PC-9 (cell line): Measurements from ENCODE around the gene HPS6. TPM values are rescaled to one million over a fixed set of nuclear protein-coding genes. Genes with fewer than 3 reads are reported as not detected.
A peak's percentile ranks its signal among the peaks of the same experiment; 100 is the strongest.

Experiments
- BruUV-seq: library from RNA; stranded (reverse); fragments of 400-500 nt; replicated peaks from 2 replicates; lab custom pipeline; 2021; lab: Mats Ljungman, UMichigan
- CTCF ChIA-PET: fragments of 300-600 bp; sonication (Branson Sonifier 250); formaldehyde crosslinking; loops from one replicate; lab custom pipeline; 2022; ENCODE audit warnings: antibody characterized with exemption; lab: Charles Lee
- POLR2A ChIA-PET: fragments of 300-600 bp; sonication (Branson Sonifier 250); formaldehyde crosslinking; loops from one replicate; lab custom pipeline; 2022; ENCODE audit warnings: antibody characterized with exemption; ENCODE audit not compliant: unreplicated experiment; lab: Charles Lee
- DNase-seq, 2 experiments: peaks; one replicate each; pipeline versions ENCODE4 v3.0.0 to v3.0.0-alpha.2; 2015 to 2022; ENCODE audit warnings: mixed read lengths in 1 of 2
- H2AFZ ChIP-seq: fragments of 200-600 bp; sonication (generic); 2 replicates; pipeline ENCODE4 v1.8.1; 2017; ENCODE audit warnings: antibody characterized with exemption
- H3F3A ChIP-seq: fragments of 200-600 bp; sonication (generic); 2 replicates; pipeline ENCODE4 v1.8.1; 2017; ENCODE audit warnings: antibody characterized with exemption, mild to moderate bottlenecking, low read depth; ENCODE audit not compliant: insufficient read depth
- H3K27ac ChIP-seq: fragments of 200-600 bp; sonication (generic); 2 replicates; pipeline ENCODE4 v1.6.1; 2016; ENCODE audit warnings: mixed run types
- H3K27me3 ChIP-seq: fragments of 200-600 bp; sonication (generic); 2 replicates; pipeline ENCODE4 v1.6.1; 2016; ENCODE audit warnings: low read depth, mixed run types; ENCODE audit not compliant: insufficient read depth
- H3K36me3 ChIP-seq: fragments of 200-600 bp; sonication (generic); 2 replicates; pipeline ENCODE4 v1.6.1; 2016; ENCODE audit warnings: low read depth, mixed run types
- H3K4me1 ChIP-seq: fragments of 200-600 bp; sonication (generic); replicated peaks from 2 replicates; pipeline ENCODE4 v1.6.1; 2016; ENCODE audit warnings: mixed run types; ENCODE audit not compliant: insufficient read depth
- H3K4me2 ChIP-seq: fragments of 200-600 bp; sonication (generic); 2 replicates; pipeline ENCODE4 v1.6.1; 2017; ENCODE audit warnings: mixed run types
- H3K4me3 ChIP-seq: fragments of 200-600 bp; sonication (generic); 2 replicates; pipeline ENCODE4 v1.6.1; 2016; ENCODE audit warnings: mixed run types
- H3K79me2 ChIP-seq: fragments of 200-600 bp; sonication (generic); 2 replicates; pipeline ENCODE4 v1.6.1; 2017; ENCODE audit warnings: low read depth, mixed run types
- H3K9me2 ChIP-seq: fragments of 200-600 bp; sonication (generic); 2 replicates; pipeline ENCODE4 v1.8.1; 2017; ENCODE audit warnings: mild to moderate bottlenecking; ENCODE audit not compliant: insufficient read depth
- H3K9me3 ChIP-seq: fragments of 200-600 bp; sonication (generic); 2 replicates; pipeline ENCODE4 v1.8.1; 2016; ENCODE audit warnings: low read depth; ENCODE audit not compliant: insufficient read depth
- H4K20me1 ChIP-seq: fragments of 200-600 bp; sonication (generic); 2 replicates; pipeline ENCODE4 v1.8.1; 2017; ENCODE audit not compliant: insufficient read depth
- EZH2 ChIP-seq: fragments of 200-600 bp; sonication (generic); IDR thresholded peaks from 2 replicates; pipeline ENCODE4 v1.8.0; 2017; ENCODE audit warnings: antibody characterized with exemption, low read depth
- intact Hi-C: fragments of 100-400 bp; cut with micrococcal nuclease; formaldehyde crosslinking; loops from one replicate; pipeline ENCODE4 v1.10.0; 2022; ENCODE audit not compliant: unreplicated experiment
- total RNA-seq: library from RNA; stranded (reverse); gene quantifications from 2 replicates; pipeline ENCODE4 v1.2.3, GENCODE V29; 2021
- TF ChIP-seq, protein P1 (sequence below): fragments of 200-600 bp; sonication (generic); conservative IDR thresholded peaks from 2 replicates; pipeline ENCODE4 v1.6.1; 2017; ENCODE audit warnings: mixed run types, antibody characterized with exemption, mild to moderate bottlenecking, moderate library complexity

The HPS6 gene
- total RNA-seq, 1 experiment from 2014 or later, result 12.5 TPM

DNA sequence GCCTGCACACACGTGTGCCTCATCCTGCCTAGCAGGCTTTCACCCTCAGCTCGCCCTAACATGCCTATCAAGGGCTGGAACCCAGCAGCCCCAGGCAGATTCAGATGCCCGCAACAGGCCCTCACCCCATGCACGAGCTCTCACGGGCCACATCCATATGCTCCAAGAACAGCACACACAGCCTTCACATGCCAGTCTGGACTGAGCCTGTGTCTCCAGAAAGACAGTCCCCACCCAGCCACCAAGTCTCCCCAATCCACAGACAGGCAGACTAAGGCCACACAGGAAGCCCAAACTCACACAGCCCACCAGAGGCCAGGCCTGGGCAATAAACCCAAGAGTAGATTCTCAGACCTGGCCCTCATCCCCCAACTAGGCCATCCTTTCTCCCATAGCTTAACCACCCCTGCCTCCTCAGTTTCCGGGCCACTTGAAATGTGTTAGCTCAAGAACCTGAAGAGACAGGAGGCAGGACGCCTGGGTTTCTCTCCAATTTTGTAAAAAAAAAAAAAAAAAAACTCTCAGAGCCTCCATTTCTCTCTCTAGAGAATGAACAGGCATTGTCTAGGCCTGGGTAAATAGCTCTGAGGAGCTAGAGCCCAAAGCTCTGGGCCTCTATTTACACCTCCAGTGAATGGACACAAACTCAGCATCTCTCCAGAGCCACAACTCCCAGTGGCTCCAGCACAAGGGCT lies 48.3 kb downstream of the HPS6 start:
- Histone ChIP-seq H4K20me1 (no peaks in the 10 kb centered on the region; the same call in 1 of the 2 replicates), H3K4me1 (no peaks in the 10 kb centered on the region; the same call in 1 of the 2 replicates), H3K4me3 (peak overlapping the region; percentile 66; the same call in 1 of the 2 replicates), H3K9me3 (no peaks in the 10 kb centered on the region), H2AFZ (no peak overlapping the region), H3K4me2 (peak overlapping the region; percentile 78), H3K36me3 (no peaks in the 10 kb centered on the region), H3K9me2 (no peaks in the 10 kb centered on the region), H3K27ac (no peak overlapping the region), H3F3A (no peaks in the 10 kb centered on the region), H3K79me2 (peaks cover 13% of the 10 kb centered on the region), H3K27me3 (no peaks in the 10 kb centered on the region)
- intact Hi-C loops, result no loop called here
- CTCF ChIA-PET, result interaction anchor here (0.6 kb wide), 1 partner anchor 12 kb away, joined by 10 read pairs; no protein-coding TSS in a partner anchor
- DNase-seq, result no peak
- POLR2A ChIA-PET, result no interaction called here
- no peak for TF ChIP-seq EZH2
- TF ChIP-seq, protein P1, sequence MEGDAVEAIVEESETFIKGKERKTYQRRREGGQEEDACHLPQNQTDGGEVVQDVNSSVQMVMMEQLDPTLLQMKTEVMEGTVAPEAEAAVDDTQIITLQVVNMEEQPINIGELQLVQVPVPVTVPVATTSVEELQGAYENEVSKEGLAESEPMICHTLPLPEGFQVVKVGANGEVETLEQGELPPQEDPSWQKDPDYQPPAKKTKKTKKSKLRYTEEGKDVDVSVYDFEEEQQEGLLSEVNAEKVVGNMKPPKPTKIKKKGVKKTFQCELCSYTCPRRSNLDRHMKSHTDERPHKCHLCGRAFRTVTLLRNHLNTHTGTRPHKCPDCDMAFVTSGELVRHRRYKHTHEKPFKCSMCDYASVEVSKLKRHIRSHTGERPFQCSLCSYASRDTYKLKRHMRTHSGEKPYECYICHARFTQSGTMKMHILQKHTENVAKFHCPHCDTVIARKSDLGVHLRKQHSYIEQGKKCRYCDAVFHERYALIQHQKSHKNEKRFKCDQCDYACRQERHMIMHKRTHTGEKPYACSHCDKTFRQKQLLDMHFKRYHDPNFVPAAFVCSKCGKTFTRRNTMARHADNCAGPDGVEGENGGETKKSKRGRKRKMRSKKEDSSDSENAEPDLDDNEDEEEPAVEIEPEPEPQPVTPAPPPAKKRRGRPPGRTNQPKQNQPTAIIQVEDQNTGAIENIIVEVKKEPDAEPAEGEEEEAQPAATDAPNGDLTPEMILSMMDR, result no peak
- TSS peak; percentile 26 for BruUV-seq

GRCh38 chr10:102113956-102114857 lies 49.1 kb downstream of the HPS6 start:
- Histone ChIP-seq H3K79me2 (peaks cover 13% of the 10 kb centered on the region), H4K20me1 (no peaks in the 10 kb centered on the region; the same call in 1 of the 2 replicates), H2AFZ (peak overlapping the region; percentile 80; the same call in 1 of the 2 replicates), H3F3A (no peaks in the 10 kb centered on the region), H3K36me3 (no peaks in the 10 kb centered on the region), H3K4me3 (peak overlapping the region; percentile 66), H3K4me2 (peak overlapping the region; percentile 78), H3K27ac (no peak overlapping the region), H3K9me2 (no peaks in the 10 kb centered on the region), H3K9me3 (no peaks in the 10 kb centered on the region), H3K4me1 (no peaks in the 10 kb centered on the region; the same call in none of the 2 replicates), H3K27me3 (no peaks in the 10 kb centered on the region)
- no peak for DNase-seq
- intact Hi-C loops, result loop anchor here (2.0 kb wide), 1 partner anchor 39 kb away; the partner anchor contains the start of gene NOLC1
- ChIA-PET POLR2A (interaction anchor here (0.7 kb wide), 1 partner anchor 1047 kb away, joined by 5 read pairs; no protein-coding TSS in a partner anchor), CTCF (interaction anchor here (0.6 to 0.7 kb wide), 2 partner anchors 13 to 281 kb away, joined by 4 to 10 read pairs; no protein-coding TSS in a partner anchor)
- no TSS peak for BruUV-seq
- TF ChIP-seq, protein P1, result no peak
- TF ChIP-seq EZH2, result no peak
